GM10847 (cell line): ENCODE data around the gene RPS6KA2.

Source experiments
- POLR2A ChIP-seq: IDR thresholded peaks from 2 replicates; pipeline ENCODE4 v1.6.1; 2011; ENCODE audit not compliant: insufficient read length; ENCODE audit errors: extremely low read depth

RPS6KA2 gene

DNA sequence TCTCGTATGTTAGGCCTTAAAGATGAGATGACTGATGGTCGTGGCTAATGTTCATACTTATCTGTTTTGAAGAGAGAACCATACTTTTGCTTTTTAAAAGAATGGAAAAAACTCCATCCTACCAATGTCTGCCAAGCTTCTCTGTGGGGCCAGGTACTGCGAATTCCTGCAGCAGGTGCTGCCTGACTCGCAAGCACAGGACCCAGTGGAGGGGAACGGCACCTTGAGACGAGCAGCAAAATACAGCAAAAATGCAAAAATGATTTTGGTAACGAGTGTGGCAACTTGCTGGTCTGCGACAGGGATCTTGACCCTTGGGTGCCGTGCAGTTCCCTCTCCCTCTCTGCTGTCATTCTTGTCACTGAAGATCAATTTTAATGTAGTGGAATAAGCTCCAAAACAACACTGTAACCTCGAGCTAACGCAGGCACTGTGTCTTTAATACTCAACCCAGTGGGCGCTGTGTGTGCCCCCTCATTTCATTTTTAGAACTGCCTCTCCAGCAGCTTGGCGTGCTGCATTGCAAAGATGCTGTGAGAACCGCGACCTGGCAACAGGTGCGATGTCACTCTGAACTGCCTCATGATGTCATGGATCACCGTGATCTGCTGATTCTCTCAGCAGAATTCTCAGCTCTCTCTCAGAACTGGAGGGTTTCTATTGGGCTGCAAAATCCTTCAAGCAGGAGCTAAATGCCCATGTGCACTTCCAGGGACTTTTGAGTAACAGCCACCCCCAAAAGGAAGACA is 92.2 kb downstream of the RPS6KA2 start:
- no peak for TF ChIP-seq POLR2A

GRCh38 chr6:166533205-166533824 is 93.7 kb downstream of the RPS6KA2 start:
- no peak for TF ChIP-seq POLR2A

GRCh38 chr6:166532302-166532701 is 94.7 kb downstream of the RPS6KA2 start:
- no peak for TF ChIP-seq POLR2A

DNA sequence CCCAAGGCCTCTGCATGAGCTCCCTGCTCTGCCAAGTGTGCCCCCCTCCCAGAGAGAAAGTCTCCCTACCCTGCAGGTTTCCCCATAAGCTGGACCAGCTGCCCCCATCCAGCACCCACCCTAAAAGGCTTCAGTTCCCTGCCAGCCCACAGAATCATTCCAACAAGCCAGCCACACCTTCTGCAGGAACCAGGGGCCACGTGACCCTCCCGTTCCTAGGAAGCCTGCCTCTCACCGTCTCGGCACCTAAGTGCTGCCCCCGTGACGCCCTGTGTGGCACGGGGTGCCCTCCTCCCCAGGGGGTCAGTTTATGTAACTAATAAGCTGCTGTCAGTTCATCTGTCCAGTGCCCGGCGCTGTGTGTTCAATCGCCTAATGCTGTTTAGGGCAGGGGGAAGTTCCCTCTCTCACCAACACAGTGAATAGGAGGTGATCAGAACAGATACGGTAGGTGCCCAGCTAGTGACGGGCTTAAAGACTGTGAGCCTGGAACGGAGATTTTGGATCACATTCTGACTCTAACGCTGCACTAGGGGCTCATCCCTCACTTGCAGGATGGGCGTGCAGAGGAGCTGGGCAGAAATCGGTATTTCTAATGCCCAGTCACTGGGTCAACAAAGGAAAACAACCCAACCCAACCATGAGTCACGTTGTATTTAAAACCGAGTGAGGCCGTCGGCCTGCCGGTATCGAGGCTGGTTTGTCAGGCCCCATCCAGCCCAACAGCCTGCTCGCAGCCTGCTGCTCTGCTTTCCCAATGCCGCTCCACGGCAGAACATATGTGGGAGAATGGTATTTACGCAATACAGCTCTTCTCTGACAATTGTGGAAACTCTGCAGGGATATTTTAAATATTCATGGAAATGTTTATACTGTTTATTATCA is 96.6 kb downstream of the RPS6KA2 start:
- TF ChIP-seq POLR2A = no peak

GRCh38 chr6:166529586-166529985 is 97.5 kb downstream of the RPS6KA2 start:
- TF ChIP-seq POLR2A = no peak

- TF ChIP-seq POLR2A = no peak
Measured at GRCh38 chr6:166527849-166528248, 99.2 kb downstream of the RPS6KA2 start.

GRCh38 chr6:166526937-166527336 is 100.1 kb downstream of the RPS6KA2 start:
- TF ChIP-seq POLR2A = no peak

GRCh38 chr6:166525567-166525966 is 101.5 kb downstream of the RPS6KA2 start:
- TF ChIP-seq POLR2A = no peak

DNA sequence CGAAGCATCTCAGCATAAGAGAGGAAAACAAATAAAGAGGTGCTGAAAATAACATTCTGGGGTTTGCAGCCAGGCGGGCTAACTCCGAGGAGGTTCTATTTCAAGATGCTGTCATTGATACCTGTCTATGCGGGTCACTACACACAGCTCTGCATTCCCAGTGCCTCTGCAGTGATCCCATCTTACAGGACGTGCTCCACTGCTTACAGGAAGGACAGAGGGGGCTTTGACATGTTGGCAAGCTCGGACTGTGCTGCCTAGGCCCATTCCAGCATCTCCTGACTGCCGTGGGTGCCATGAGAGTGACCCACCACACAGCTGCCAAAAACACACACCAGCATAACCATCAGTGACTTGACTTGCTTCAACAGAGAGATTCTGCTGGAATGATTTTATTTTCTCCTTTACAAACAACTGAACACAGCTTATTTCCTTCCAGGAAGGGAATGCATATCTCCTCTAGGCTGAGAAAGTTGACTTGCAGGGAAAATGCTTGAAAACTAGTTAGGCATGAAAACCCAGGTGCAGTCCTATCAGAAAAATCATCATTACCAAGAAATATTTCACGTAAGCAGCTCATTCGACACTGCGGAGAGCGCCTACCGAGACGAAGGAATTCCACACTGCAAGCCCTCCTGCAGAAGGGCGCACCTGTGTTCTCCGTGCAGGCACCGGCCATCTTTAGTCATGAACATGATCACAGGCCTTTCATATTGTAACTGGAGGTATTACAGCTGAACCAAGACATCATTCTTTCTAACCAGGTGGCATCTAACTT is 103.1 kb downstream of the RPS6KA2 start:
- no peak for TF ChIP-seq POLR2A

DNA sequence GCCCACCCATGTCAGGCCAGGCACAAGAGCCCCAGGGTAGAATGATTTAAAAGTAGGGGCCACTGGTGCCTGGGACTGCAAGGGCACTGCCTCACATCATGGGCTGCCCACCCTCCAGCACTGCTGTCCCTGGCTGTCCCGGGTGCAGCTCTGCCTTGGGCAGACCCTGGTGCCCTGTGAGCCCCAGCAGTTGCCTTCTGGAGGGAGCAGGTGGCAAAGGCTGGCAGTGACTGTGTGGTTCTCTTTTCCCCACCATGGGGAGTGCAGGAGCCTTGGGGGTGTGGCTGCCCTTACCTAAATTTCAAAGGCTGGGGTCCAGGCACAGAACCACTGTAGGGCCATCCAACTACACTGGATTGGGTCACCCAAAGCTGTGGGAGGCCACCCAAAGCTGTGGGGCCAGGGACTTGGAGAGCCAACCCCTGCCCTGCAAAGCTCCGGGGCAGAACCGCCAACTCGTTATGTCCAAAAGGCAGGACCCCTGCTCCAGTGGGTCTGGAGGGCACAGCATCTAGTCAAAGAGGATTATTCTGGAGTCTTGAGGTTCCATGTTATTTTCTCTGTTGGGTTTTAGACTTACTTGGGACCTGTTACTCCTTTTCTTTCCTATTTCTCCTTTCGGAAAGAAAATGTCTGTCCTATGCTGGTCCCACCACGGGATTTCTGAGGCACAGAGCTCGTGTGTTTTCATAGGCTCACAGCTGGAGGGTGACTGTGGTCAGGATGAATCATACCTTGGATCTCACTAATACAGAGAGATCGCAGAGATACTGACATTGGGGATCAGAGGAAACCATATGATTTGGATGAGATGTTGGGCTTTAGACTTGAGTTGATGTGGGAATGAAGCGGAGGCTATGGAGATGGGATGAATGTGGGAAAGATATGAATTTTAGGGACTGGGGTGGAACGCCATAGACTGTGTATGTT is 105.9 kb downstream of the RPS6KA2 start:
- no peak for TF ChIP-seq POLR2A

- no peak for TF ChIP-seq POLR2A
Measured at GRCh38 chr6:166516251-166516884, 110.7 kb downstream of the RPS6KA2 start.

DNA sequence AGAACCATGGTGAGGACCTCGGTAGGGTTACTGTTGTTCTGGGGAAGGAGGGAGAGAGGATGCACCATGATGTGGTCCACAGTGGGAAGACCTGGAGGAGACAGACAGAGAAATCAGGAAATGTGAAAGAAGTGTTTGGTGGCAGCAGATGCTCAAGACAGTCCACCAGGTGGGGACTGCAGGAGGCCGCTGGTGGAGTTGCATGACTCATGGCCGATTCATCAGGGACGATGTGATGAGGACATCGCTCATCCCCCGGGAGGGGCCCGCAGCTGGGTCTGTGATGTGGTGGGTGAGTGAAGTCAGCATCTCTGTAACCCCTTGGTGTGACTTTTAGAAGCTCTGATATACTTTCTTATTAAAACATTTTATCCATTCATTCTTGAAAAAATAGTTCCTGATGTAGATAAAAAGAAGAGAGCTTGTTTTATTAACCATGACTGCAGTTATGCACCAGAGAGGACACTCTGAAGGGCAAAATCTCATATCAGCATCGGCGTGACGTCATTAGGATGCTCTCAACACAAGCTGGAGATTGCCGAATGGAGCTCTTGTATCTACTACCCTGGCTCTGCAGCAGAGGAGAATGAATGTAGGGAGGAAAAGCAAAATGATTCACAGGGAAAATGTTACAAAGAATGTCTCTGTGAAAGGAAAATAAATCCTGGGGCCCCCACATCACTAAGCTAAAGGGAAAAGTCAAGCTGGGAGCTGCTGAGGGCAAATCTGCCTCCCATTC is 111.8 kb downstream of the RPS6KA2 start:
- TF ChIP-seq POLR2A = no peak

DNA sequence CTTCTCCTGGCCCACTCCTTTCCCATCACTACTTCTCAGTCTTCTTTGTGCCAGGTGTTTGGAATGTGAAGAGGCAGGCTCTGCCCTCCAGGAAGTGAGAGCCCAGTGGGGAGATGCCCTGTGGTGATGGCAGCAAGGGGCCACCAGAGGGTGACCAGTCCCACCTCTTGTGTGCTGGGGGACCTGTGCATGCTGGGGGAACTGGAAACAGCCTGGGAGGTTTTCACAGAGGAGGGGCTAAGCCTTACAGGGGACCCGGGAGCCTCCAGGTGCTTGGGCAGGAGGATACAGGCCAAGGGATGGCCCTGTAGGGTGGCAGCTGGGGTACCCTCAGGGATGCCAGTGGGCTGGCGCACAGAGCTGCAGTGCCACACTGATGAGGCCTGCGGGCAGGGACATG is 112.9 kb downstream of the RPS6KA2 start:
- TF ChIP-seq POLR2A = no peak
